GM08714 (cell line): ENCODE measurements around the gene RHOT2.
A peak's percentile ranks its signal among the peaks of the same experiment; 100 is the strongest.

Experiments used
- H3K4me3 ChIP-seq: fragments of 200-500 bp; sonication (Bioruptor generic); 2 replicates; pipeline ENCODE4 v1.5.1; 2014; ENCODE audit warnings: mild to moderate bottlenecking, low read length, inconsistent platforms
- ZNF274 ChIP-seq: IDR thresholded peaks from 2 replicates; pipeline ENCODE4 v1.6.1; 2012; ENCODE audit warnings: mild to moderate bottlenecking, low read depth, low read length

RHOT2 gene

GRCh38 chr16:716768-717325 lies 48.9 kb downstream of the RHOT2 start:
- TF ChIP-seq ZNF274, result no peak

GRCh38 chr16:717450-718245 lies 49.7 kb downstream of the RHOT2 start:
- H3K4me3 ChIP-seq, result no peak overlapping the region
- no peak for TF ChIP-seq ZNF274

More at GRCh38 chr16:716768-717325, 48.9 kb downstream of the RHOT2 start:
- H3K4me3 ChIP-seq, result no peak overlapping the region

GRCh38 chr16:718389-718788 lies 50.5 kb downstream of the RHOT2 start:
- no peak overlapping the region for H3K4me3 ChIP-seq
- TF ChIP-seq ZNF274, result no peak

- TF ChIP-seq ZNF274, result no peak
- no peak overlapping the region for H3K4me3 ChIP-seq
Measured at GRCh38 chr16:718922-719321, 51.0 kb downstream of the RHOT2 start.

- no peak for TF ChIP-seq ZNF274
- peak overlapping the region; percentile 66 for H3K4me3 ChIP-seq
Measured at GRCh38 chr16:719815-720446, 52.0 kb downstream of the RHOT2 start.

GRCh38 chr16:720447-720989 lies 52.6 kb downstream of the RHOT2 start:
- H3K4me3 ChIP-seq, result peak overlapping the region; percentile 66
- TF ChIP-seq ZNF274, result no peak

- TF ChIP-seq ZNF274, result no peak
- peak within 1 kb of the TSS; percentile 66 for H3K4me3 ChIP-seq
Measured at GRCh38 chr16:720990-721764, 53.2 kb downstream of the RHOT2 start, which contains the start of gene ANTKMT. Gene ANTKMT (plus strand): TSS chr16:721146. CDS start chr16:721275, 129 bp downstream.

- TF ChIP-seq ZNF274, result no peak
- H3K4me3 ChIP-seq, result peak overlapping the region; percentile 66; the same call in 1 of the 2 replicates
Measured at GRCh38 chr16:721765-722540, 54.0 kb downstream of the RHOT2 start.

- H3K4me3 ChIP-seq, result no peak overlapping the region
- TF ChIP-seq ZNF274, result no peak
Measured at GRCh38 chr16:722835-723633, 55.1 kb downstream of the RHOT2 start.

- no peak overlapping the region for H3K4me3 ChIP-seq
- no peak for TF ChIP-seq ZNF274
Measured at GRCh38 chr16:723695-724094, 55.8 kb downstream of the RHOT2 start.
